Stimulated activated naive CD4-positive, alpha-beta T cell treated with Interleukin-2 at 50 U/mL for 16 hours (primary cell): ENCODE data around the gene TCEANC2.
"Not testable (repeated sequence)": the region's sequence is repeated elsewhere in the genome, so short reads cannot be mapped to it uniquely, and the experiment has no call there.

Experiments used
- DNase-seq: peaks from one replicate; lab custom pipeline; 2025; lab: John Stamatoyannopoulos, UW

The TCEANC2 gene

GRCh38 chr1:54027848-54028247 is 25.6 kb upstream of the TCEANC2 start:
- no peak for DNase-seq

- DNase-seq: no peak
Measured at GRCh38 chr1:54028306-54029251, 24.8 kb upstream of the TCEANC2 start.

- DNase-seq: no peak
Measured at GRCh38 chr1:54037476-54037875, 15.9 kb upstream of the TCEANC2 start.

- DNase-seq: no peak
Measured at GRCh38 chr1:54041806-54042205, 11.6 kb upstream of the TCEANC2 start.

- no peak for DNase-seq
Measured at GRCh38 chr1:54045496-54045895, 7.9 kb upstream of the TCEANC2 start.

GRCh38 chr1:54046671-54047383 is 6.6 kb upstream of the TCEANC2 start:
- DNase-seq: no peak

- no peak for DNase-seq
Measured at GRCh38 chr1:54047384-54048305, 5.8 kb upstream of the TCEANC2 start.

- not testable (repeated sequence) for DNase-seq
Measured at GRCh38 chr1:54050435-54050834, 3.0 kb upstream of the TCEANC2 start.

- DNase-seq: no peak
Measured at GRCh38 chr1:54051933-54052430, 1.4 kb upstream of the TCEANC2 start.

GRCh38 chr1:54052431-54052933 is 926 bp upstream of the TCEANC2 start:
- DNase-seq: peak; percentile 33

GRCh38 chr1:54053745-54054437 is 483 bp downstream of the TCEANC2 start:
- no peak for DNase-seq

GRCh38 chr1:54054438-54054749 is 986 bp downstream of the TCEANC2 start:
- no peak for DNase-seq

- no peak for DNase-seq
Measured at GRCh38 chr1:54064299-54064698, 10.9 kb downstream of the TCEANC2 start.

- no peak for DNase-seq
Measured at GRCh38 chr1:54069791-54070170, 16.4 kb downstream of the TCEANC2 start.

- no peak for DNase-seq
Measured at GRCh38 chr1:54070171-54070837, 16.9 kb downstream of the TCEANC2 start.

- DNase-seq: no peak
Measured at GRCh38 chr1:54077359-54077758, 24.0 kb downstream of the TCEANC2 start.

- no peak for DNase-seq
Measured at GRCh38 chr1:54080598-54081049, 27.2 kb downstream of the TCEANC2 start.

GRCh38 chr1:54081306-54082270 is 28.2 kb downstream of the TCEANC2 start:
- peak; percentile 40 for DNase-seq

- no peak for DNase-seq
Measured at GRCh38 chr1:54084794-54085193, 31.4 kb downstream of the TCEANC2 start.
